GM18502 (cell line): ENCODE results near the gene SLC38A9.
"Not testable (repeated sequence)": the region's sequence is repeated elsewhere in the genome, so short reads cannot be mapped to it uniquely, and the experiment has no call there.

ENCODE experiments used
- ATAC-seq: cut with Tn5 transposase; IDR thresholded peaks from one replicate; pipeline ENCODE4 v1.9.1; 2021; ENCODE audit warnings: mild to moderate bottlenecking; ENCODE audit not compliant: unreplicated experiment, poor library complexity

SLC38A9 gene

GRCh38 chr5:55711507-55712022 is 559 bp downstream of the SLC38A9 start:
- ATAC-seq = no peak

GRCh38 chr5:55708732-55709131 is 3.4 kb downstream of the SLC38A9 start:
- ATAC-seq = no peak

GRCh38 chr5:55706230-55706629 is 5.9 kb downstream of the SLC38A9 start:
- no peak for ATAC-seq

GRCh38 chr5:55702598-55703345 is 9.4 kb downstream of the SLC38A9 start:
- no peak for ATAC-seq

GRCh38 chr5:55701462-55702103 is 10.5 kb downstream of the SLC38A9 start:
- no peak for ATAC-seq

DNA sequence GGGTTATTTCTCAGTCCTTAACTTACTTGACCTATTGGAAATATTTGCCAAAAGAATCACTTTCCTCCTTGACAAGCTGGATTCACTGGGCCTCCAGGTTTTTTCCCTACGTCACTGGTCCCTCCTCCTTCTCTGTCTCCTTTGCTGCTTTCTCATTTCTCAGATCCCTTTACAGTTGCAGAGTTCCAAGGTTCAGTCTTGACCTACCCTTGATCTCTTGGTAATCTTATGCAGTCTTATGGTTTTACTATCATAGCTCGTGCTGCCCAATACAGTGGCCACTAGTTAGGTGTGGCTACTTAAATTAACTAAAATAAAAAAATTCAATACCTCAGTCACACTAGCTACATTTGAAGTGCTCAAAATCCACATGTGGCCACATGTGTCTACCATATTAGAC is 11.4 kb downstream of the SLC38A9 start:
- no peak for ATAC-seq

- peak; percentile 56 for ATAC-seq
Measured at GRCh38 chr5:55699041-55699688, 13.0 kb downstream of the SLC38A9 start.

DNA sequence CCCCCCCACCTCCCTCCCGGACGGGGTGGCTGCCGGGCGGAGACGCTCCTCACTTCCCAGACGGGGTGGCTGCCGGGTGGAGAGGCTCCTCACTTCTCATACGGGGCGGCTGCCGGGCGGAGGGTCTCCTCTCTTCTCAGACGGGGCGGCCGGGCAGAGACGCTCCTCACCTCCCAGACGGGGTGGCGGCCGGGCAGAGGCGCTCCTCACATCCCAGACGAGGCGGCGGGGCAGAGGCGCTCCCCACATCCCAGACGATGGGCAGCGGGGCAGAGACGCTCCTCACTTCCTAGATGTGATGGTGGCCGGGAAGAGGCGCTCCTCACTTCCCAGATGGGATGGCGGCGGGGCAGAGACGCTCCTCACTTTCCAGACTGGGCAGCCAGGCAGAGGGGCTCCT is 15.4 kb downstream of the SLC38A9 start:
- ATAC-seq = not testable (repeated sequence)

- no peak for ATAC-seq
Measured at GRCh38 chr5:55694152-55694830, 17.8 kb downstream of the SLC38A9 start.

DNA sequence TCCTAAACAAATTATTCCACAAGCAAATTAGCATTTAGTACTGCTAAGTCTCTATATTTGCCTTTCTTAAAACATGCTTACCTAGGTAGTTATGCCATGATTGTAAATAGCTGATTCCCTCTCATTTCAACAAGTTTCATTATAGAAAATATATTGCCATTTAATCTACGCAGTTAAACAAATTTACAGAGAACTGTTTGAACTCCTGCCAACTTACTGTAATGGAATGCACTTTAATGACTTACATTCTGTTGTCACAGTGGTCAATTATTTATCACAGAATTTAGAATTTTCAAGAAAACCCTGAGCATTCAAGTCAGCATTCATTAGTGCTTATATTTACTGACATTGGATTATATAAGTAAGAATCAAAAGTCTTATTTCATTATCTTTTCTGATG is 19.6 kb downstream of the SLC38A9 start:
- ATAC-seq = no peak

DNA sequence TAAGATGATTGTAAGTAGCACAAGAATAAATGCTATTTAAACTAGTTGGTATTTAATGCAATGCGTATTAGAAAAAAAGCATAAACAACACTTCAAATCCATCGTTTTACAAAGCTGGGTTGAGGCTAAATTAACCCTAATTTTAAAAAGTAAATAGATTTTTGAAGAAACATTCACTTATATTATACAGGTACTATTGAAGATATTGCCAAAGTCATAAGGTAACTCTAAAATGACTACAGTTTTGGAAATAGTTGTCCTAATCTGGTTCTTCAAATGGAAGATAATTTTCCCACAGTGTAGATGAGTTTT is 20.1 kb downstream of the SLC38A9 start:
- no peak for ATAC-seq

DNA sequence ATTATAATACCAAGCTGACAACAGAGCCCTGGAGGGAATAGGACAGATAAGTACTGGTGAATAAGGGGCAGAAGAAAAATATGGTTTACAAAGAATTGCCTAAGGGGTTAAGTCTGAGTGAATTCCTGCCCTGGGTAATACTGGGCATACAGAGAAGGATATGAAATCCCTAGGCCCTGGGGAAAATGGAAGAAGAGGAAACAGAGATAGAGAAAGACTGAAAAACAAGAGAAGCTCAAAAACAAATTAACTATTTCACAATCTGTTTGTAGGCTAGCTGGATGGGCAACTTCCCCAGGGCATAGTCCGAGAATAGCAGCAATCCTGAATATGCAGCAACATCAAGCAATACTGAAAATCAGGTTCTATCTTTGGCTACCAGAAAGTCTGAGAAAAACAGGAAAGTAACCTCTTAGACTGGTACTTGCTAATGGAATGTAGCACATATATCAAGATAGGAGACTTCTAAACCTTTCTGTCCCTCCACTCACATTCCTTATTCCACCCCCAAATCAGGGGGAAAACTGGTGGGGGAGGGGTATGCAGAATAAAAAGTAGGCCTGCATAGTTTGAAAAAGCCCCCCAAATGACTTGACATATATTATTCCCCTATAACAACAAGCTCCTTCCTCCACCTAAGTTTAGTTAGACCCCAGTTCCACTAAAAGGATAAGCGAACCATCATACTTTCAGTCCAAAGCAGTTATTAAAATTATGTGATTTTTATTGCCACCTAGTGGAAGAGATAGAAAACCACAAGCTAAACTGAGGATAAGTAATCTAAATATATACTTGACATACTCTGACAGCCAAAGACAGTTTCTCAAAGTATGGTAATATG is 20.6 kb downstream of the SLC38A9 start:
- ATAC-seq = no peak

DNA sequence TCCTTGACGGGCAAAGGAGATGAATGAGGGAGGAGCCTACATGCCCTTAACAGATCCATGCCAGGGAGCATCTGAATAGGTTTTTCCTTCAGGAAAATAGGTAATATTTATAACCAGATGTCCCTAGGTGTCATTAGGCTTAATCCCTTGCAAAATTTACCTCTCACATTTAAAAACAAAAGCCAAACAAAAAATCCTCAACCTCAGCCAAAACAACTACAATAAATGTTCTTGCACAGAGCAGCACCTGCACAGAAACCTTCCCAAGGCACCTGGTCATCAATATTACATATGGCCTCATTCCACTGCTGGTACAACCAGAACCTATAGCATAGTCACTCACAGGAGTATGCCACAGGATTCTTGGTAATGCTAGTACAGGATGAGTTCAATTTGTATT is 30.1 kb downstream of the SLC38A9 start:
- ATAC-seq = no peak

GRCh38 chr5:55681301-55681700 is 30.8 kb downstream of the SLC38A9 start:
- ATAC-seq = no peak

DNA sequence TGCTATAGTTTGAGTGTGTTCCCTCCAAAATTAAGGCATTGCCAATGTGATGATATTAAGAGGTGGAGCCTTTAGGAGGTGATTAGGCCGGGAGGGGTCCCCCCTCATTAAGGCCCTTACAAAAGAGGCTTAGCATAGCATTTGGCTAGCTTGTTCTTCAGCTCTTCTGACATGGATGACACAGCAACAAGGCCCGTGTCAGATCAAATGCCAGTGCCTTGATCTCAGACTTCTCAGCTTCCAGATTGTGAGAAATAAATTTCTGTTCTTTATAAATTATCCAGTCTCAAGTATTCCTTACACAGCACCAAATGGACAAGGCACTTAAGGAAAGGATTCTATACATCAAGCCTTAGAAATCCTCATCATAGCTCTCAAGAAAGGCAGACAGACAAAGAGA is 31.8 kb downstream of the SLC38A9 start:
- no peak for ATAC-seq

DNA sequence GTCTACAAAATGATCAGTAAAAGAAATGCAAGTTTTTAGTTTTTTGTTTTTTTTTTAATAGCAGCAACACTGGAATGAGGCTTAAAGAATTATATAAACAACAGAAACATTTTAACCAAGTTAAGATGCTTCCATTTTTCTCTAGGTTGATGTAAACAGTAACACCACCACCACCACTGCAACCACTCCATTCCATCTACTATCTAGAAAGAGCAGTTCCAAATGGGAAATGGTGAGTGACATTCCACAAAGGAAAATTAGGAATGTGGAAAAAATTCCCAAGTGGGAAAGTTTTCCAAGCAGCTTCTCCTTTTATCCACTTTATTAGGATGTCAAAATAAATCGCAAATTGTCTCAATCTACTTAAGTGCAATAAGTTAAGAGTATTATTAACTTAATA is 32.6 kb downstream of the SLC38A9 start:
- ATAC-seq = no peak

DNA sequence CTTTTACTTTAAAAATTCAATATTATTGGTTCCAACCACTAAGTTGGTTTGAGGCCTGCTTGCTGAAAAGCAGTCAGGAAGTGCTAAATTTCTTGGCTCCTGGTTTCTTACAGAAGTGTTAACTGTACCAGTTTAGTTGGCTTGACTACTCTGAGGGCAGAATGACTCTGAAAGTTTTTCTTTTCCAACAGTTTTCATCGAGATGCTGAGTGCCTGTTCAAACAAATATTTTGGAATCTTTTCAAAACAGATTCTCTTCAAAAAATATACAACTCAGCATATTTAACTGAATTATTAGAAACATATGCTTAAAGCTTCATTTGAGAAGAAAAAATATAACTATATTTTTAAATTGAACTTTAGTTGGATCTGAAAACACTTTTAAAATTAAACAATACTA is 37.0 kb downstream of the SLC38A9 start:
- ATAC-seq = no peak

GRCh38 chr5:55674340-55674739 is 37.8 kb downstream of the SLC38A9 start:
- no peak for ATAC-seq

- no peak for ATAC-seq
Measured at GRCh38 chr5:55672477-55672911, 39.6 kb downstream of the SLC38A9 start.

DNA sequence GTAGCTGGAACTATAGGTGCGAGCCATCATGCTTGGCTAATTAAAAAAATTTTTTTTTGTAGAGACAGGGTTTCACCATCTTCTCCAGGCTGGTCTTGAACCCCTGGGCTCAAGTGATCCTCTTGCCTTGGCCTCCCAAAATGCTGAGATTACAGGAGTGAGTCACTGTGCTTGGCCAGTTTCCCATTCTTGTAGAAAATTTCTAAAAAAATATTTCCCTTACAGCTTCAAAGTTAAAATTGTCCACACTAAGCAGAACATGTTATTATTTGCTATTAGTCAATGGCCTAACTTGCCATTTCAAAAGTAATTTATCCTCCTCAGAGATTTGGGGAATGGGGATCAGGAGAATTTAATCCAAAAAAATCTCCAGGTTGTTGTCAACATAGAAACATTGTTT is 40.1 kb downstream of the SLC38A9 start:
- ATAC-seq = no peak
